K562 (cell line): ENCODE measurements around the gene FDPS. TPM values are rescaled to one million over a fixed set of nuclear protein-coding genes. Genes with fewer than 3 reads are reported as not detected.

ENCODE experiments used
- BACH1 ChIP-seq: fragments of 200-800 bp; sonication (Bioruptor generic); IDR thresholded peaks from 2 replicates; pipeline ENCODE4 v1.6.1; 2016; ENCODE audit warnings: missing genetic modification characterization, missing compliant biosample characterization
- HNRNPH1 ChIP-seq: fragments of 200-400 bp; formaldehyde crosslinking; optimal IDR thresholded peaks from 2 replicates; pipeline ENCODE3; 2017; ENCODE audit warnings: low read depth, mild to moderate bottlenecking, low read length, moderate library complexity
- MYNN ChIP-seq, 2 experiments: sonication (generic); formaldehyde crosslinking in 1 of 2; IDR thresholded peaks; 2 replicates each; pipeline versions ENCODE4 v1.5.0 to v1.6.1; 2016 to 2020; ENCODE audit warnings: antibody characterized with exemption in 1 of 2, missing genetic modification reagents in 1 of 2
- POLR3A ChIP-seq: IDR thresholded peaks from 2 replicates; pipeline ENCODE4 v1.6.1; 2011; ENCODE audit warnings: borderline replicate concordance, mild to moderate bottlenecking, moderate library complexity; ENCODE audit not compliant: insufficient read length, insufficient read depth; ENCODE audit errors: extremely low read depth
- PYGO2 ChIP-seq: fragments of 450-650 bp; IDR thresholded peaks from 2 replicates; pipeline ENCODE4 v1.6.1; 2016; ENCODE audit warnings: mild to moderate bottlenecking, missing genetic modification characterization, moderate library complexity, missing compliant biosample characterization
- TOE1 ChIP-seq, 2 experiments: fragments of 450-650 bp in 1 of 2; sonication (generic) in 1 of 2; formaldehyde crosslinking in 1 of 2; IDR thresholded peaks; 2 replicates each; pipeline versions ENCODE4 v1.7.1 to v1.8.0; 2016 to 2022; ENCODE audit warnings: borderline replicate concordance in 2 of 2, mild to moderate bottlenecking in 2 of 2, antibody characterized with exemption in 1 of 2, inconsistent platforms in 1 of 2, low read depth in 1 of 2, missing genetic modification reagents in 1 of 2, moderate library complexity in 1 of 2
- ZKSCAN8 ChIP-seq: fragments of 200-800 bp; sonication (Bioruptor generic); IDR thresholded peaks from 2 replicates; pipeline ENCODE4 v1.6.1; 2016; ENCODE audit warnings: missing genetic modification characterization, missing compliant biosample characterization
- ZNF239 ChIP-seq: fragments of 250-450 bp; sonication (Bioruptor Pico); IDR thresholded peaks from 2 replicates; pipeline ENCODE4 v1.4.0; 2020; ENCODE audit warnings: mild to moderate bottlenecking
- polyA plus RNA-seq, 8 experiments: library from polyadenylated mRNA; depleted of rRNA in 4 of 8; stranded (reverse) in 5 of 8; unstranded in 3 of 8; fragments of >200 nt; fragmentation: Nextera tagmentation in 2 of 8; fragmentation: Illumina TruSeq in 1 of 8; extraction: Ambion mirVana in 2 of 8; extraction: Trizol in 1 of 8; gene quantifications; 2 replicates each; pipeline versions ENCODE4 v1.2.1 to v1.2.3, GENCODE V29; 2011 to 2014; ENCODE audit warnings: inconsistent platforms in 1 of 8, missing spikeins in 1 of 8
- total RNA-seq, 7 experiments: library from RNA; depleted of rRNA in 6 of 7; stranded (reverse); fragments of >200 nt in 6 of 7; fragmentation: Illumina TruSeq in 2 of 7; extraction: Trizol in 2 of 7; gene quantifications; 2 replicates each; pipeline versions ENCODE4 v1.2.1 to v1.2.3, GENCODE V29; 2011 to 2021; ENCODE audit warnings: low replicate concordance in 1 of 7
- TF ChIP-seq, protein P1 (sequence below): fragments of 450-650 bp; IDR thresholded peaks from 2 replicates; pipeline ENCODE4 v1.6.1; 2016
- TF ChIP-seq, protein P2 (sequence below), 2 experiments: fragments of 150-350 bp in 1 of 2; IDR thresholded peaks; 2 replicates each; pipeline ENCODE4 v1.6.1; 2012 to 2016; ENCODE audit warnings: low read depth in 2 of 2, low read length in 2 of 2, mild to moderate bottlenecking in 1 of 2, moderate library complexity in 1 of 2
- TF ChIP-seq, protein P3 (sequence below): fragments of 250-450 bp; sonication (Bioruptor Pico); IDR thresholded peaks from 2 replicates; pipeline ENCODE4 v1.4.0; 2020; ENCODE audit warnings: borderline replicate concordance
- TF ChIP-seq, protein P4 (sequence below): sonication (generic); formaldehyde crosslinking; IDR thresholded peaks from 2 replicates; pipeline ENCODE4 v1.8.0; 2023; ENCODE audit warnings: mild to moderate bottlenecking, missing genetic modification reagents
- TF ChIP-seq, protein P5 (sequence below), 2 experiments: fragments of 450-650 bp; IDR thresholded peaks; 2 replicates each; pipeline ENCODE4 v1.6.1; 2018; ENCODE audit warnings: mild to moderate bottlenecking in 2 of 2, low read depth in 1 of 2; ENCODE audit not compliant: partially characterized antibody in 2 of 2

Gene FDPS
- total and polyA plus RNA-seq, 9 of the 15 experiments (the other 6 are each of a cell fraction or from before 2014, with no cell fraction given): 247 to 884 (median 360) TPM

DNA sequence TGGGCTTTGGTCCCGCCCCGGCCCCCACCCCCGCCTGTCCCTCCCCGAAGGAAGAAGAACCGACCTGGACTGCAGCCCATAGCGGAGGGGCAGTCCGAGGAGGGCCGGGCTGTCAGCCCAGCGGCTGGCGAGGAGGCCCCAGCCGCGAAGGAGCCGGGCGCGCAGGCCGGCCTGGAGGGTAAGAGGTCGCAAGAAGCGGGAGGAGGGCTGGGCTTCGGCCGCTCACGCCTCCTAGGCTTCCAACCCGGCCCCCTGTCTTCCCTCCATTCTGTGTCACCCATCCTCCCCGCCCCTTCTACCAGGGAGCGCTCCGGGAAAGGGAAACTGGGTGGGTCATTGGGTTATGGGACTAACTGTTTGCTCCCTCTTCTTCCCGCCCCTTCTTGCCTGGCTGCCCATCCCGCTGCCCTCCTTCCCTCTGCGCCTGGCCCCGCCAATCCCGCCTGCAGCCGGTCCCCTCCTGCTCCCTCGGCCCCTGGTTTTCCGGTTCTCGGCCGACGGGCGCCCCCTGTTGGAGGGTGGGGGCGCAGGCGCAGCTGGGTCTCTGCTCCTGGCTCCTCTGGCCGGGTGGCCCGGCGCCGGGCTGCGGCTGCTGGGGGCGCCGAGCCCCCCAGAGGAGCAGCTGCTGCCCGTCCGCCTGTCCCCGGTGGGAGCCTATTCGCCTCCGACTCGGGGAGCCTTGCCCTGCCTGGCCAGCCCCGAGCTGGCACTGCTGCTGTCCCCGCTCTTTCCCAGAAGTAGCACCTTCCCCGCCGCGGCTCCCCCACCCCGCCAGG is 14.5 kb downstream of the FDPS start (continued):
- TF ChIP-seq, protein P1, sequence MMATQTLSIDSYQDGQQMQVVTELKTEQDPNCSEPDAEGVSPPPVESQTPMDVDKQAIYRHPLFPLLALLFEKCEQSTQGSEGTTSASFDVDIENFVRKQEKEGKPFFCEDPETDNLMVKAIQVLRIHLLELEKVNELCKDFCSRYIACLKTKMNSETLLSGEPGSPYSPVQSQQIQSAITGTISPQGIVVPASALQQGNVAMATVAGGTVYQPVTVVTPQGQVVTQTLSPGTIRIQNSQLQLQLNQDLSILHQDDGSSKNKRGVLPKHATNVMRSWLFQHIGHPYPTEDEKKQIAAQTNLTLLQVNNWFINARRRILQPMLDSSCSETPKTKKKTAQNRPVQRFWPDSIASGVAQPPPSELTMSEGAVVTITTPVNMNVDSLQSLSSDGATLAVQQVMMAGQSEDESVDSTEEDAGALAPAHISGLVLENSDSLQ: peak; percentile 40
- TF ChIP-seq MYNN (IDR thresholded peaks at IDR 0.05): no peak
- TF ChIP-seq MYNN (CRISPR knock-in tag; IDR thresholded peaks at IDR 0.05): no peak
- no peak for TF ChIP-seq BACH1
- TF ChIP-seq ZKSCAN8 (CRISPR knock-in tag): no peak
- TF ChIP-seq ZNF239 (CRISPR knock-in tag): no peak
- TF ChIP-seq, protein P2, sequence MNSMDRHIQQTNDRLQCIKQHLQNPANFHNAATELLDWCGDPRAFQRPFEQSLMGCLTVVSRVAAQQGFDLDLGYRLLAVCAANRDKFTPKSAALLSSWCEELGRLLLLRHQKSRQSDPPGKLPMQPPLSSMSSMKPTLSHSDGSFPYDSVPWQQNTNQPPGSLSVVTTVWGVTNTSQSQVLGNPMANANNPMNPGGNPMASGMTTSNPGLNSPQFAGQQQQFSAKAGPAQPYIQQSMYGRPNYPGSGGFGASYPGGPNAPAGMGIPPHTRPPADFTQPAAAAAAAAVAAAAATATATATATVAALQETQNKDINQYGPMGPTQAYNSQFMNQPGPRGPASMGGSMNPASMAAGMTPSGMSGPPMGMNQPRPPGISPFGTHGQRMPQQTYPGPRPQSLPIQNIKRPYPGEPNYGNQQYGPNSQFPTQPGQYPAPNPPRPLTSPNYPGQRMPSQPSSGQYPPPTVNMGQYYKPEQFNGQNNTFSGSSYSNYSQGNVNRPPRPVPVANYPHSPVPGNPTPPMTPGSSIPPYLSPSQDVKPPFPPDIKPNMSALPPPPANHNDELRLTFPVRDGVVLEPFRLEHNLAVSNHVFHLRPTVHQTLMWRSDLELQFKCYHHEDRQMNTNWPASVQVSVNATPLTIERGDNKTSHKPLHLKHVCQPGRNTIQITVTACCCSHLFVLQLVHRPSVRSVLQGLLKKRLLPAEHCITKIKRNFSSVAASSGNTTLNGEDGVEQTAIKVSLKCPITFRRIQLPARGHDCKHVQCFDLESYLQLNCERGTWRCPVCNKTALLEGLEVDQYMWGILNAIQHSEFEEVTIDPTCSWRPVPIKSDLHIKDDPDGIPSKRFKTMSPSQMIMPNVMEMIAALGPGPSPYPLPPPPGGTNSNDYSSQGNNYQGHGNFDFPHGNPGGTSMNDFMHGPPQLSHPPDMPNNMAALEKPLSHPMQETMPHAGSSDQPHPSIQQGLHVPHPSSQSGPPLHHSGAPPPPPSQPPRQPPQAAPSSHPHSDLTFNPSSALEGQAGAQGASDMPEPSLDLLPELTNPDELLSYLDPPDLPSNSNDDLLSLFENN (IDR thresholded peaks at IDR 0.05; ENCODE audit: low read depth in 2 of 2, low read length in 2 of 2): peak in 1 of 2 experiments; percentile 12; a peak in 1 of 4 replicates
- TF ChIP-seq POLR3A: no peak
- TF ChIP-seq, protein P3, sequence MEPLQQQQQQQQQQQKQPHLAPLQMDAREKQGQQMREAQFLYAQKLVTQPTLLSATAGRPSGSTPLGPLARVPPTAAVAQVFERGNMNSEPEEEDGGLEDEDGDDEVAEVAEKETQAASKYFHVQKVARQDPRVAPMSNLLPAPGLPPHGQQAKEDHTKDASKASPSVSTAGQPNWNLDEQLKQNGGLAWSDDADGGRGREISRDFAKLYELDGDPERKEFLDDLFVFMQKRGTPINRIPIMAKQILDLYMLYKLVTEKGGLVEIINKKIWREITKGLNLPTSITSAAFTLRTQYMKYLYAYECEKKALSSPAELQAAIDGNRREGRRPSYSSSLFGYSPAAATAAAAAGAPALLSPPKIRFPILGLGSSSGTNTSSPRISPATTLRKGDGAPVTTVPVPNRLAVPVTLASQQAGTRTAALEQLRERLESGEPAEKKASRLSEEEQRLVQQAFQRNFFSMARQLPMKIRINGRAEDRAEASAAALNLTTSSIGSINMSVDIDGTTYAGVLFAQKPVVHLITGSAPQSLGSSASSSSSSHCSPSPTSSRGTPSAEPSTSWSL (CRISPR knock-in tag): no peak
- TF ChIP-seq PYGO2 (tag): no peak
- no peak for TF ChIP-seq HNRNPH1
- peak; percentile 59; the same call in 1 of the 2 replicates for TF ChIP-seq TOE1 (IDR thresholded peaks at IDR 0.05; ENCODE audit: borderline replicate concordance)
- TF ChIP-seq TOE1 (CRISPR knock-in tag; IDR thresholded peaks at IDR 0.05; ENCODE audit: borderline replicate concordance, low read depth): no peak
- TF ChIP-seq, protein P4, sequence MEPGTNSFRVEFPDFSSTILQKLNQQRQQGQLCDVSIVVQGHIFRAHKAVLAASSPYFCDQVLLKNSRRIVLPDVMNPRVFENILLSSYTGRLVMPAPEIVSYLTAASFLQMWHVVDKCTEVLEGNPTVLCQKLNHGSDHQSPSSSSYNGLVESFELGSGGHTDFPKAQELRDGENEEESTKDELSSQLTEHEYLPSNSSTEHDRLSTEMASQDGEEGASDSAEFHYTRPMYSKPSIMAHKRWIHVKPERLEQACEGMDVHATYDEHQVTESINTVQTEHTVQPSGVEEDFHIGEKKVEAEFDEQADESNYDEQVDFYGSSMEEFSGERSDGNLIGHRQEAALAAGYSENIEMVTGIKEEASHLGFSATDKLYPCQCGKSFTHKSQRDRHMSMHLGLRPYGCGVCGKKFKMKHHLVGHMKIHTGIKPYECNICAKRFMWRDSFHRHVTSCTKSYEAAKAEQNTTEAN (CRISPR knock-in tag): no peak
- TF ChIP-seq, protein P5, sequence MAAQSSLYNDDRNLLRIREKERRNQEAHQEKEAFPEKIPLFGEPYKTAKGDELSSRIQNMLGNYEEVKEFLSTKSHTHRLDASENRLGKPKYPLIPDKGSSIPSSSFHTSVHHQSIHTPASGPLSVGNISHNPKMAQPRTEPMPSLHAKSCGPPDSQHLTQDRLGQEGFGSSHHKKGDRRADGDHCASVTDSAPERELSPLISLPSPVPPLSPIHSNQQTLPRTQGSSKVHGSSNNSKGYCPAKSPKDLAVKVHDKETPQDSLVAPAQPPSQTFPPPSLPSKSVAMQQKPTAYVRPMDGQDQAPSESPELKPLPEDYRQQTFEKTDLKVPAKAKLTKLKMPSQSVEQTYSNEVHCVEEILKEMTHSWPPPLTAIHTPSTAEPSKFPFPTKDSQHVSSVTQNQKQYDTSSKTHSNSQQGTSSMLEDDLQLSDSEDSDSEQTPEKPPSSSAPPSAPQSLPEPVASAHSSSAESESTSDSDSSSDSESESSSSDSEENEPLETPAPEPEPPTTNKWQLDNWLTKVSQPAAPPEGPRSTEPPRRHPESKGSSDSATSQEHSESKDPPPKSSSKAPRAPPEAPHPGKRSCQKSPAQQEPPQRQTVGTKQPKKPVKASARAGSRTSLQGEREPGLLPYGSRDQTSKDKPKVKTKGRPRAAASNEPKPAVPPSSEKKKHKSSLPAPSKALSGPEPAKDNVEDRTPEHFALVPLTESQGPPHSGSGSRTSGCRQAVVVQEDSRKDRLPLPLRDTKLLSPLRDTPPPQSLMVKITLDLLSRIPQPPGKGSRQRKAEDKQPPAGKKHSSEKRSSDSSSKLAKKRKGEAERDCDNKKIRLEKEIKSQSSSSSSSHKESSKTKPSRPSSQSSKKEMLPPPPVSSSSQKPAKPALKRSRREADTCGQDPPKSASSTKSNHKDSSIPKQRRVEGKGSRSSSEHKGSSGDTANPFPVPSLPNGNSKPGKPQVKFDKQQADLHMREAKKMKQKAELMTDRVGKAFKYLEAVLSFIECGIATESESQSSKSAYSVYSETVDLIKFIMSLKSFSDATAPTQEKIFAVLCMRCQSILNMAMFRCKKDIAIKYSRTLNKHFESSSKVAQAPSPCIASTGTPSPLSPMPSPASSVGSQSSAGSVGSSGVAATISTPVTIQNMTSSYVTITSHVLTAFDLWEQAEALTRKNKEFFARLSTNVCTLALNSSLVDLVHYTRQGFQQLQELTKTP (IDR thresholded peaks at IDR 0.05; ENCODE audit: low read depth in 1 of 2, partially characterized antibody in 2 of 2): no peak
